Sigmoid colon (tissue), 4 donors: ENCODE results near the gene TBC1D22A.

Experiments used
- CTCF ChIP-seq, 4 experiments: fragments of 450-650 bp in 3 of 4; fragments of 200-600 bp in 1 of 4; IDR thresholded peaks; one replicate each; pipeline ENCODE4 v1.5.1; 2016 to 2019; ENCODE audit warnings: antibody characterized with exemption in 4 of 4, mild to moderate bottlenecking in 3 of 4, moderate library complexity in 2 of 4
- EP300 ChIP-seq, 4 donors: sonication (generic); formaldehyde crosslinking; IDR thresholded peaks; one replicate each; pipeline ENCODE4 v1.6.1; 2017; ENCODE audit warnings: antibody characterized with exemption in 4 of 4
- POLR2A ChIP-seq, 2 donors: fragments of 450-650 bp; IDR thresholded peaks; one replicate each; pipeline ENCODE4 v1.6.1; 2016; ENCODE audit warnings: antibody characterized with exemption in 2 of 2, mild to moderate bottlenecking in 2 of 2, moderate library complexity in 2 of 2
- POLR2AphosphoS5 ChIP-seq, 4 donors: sonication (generic); formaldehyde crosslinking; IDR thresholded peaks; one replicate each; pipeline ENCODE4 v1.6.1; 2017; ENCODE audit warnings: antibody characterized with exemption in 4 of 4

GRCh38 chr22:46726066-46726985 lies 36.1 kb upstream of the TBC1D22A start:
- TF ChIP-seq CTCF (IDR thresholded peaks at IDR 0.05) = no peak
- no peak for TF ChIP-seq POLR2AphosphoS5 (IDR thresholded peaks at IDR 0.05)
- TF ChIP-seq POLR2A (IDR thresholded peaks at IDR 0.05) = no peak
- no peak for TF ChIP-seq EP300 (IDR thresholded peaks at IDR 0.05)
